Right lobe of liver (tissue), 4 donors: ENCODE results near the gene RAI1.

Experiments
- POLR2A ChIP-seq: fragments of 450-650 bp; IDR thresholded peaks from one replicate; pipeline ENCODE4 v1.6.1; 2017; ENCODE audit warnings: antibody characterized with exemption, mild to moderate bottlenecking
- TF ChIP-seq, protein P1 (sequence below), 4 donors: fragments of 200-600 bp in 3 of 4; fragments of 450-650 bp in 1 of 4; IDR thresholded peaks; one replicate each; pipeline versions ENCODE4 v1.5.1 to v1.8.0; 2016 to 2022; ENCODE audit warnings: antibody characterized with exemption in 4 of 4, mild to moderate bottlenecking in 2 of 4
- donor health status: DM: no; HTN: no; CAD: no.
- donor health status: DM: no; HTN: no; CAD: no.
- donor health status: DM: no; HTN: yes; CAD: no.

DNA sequence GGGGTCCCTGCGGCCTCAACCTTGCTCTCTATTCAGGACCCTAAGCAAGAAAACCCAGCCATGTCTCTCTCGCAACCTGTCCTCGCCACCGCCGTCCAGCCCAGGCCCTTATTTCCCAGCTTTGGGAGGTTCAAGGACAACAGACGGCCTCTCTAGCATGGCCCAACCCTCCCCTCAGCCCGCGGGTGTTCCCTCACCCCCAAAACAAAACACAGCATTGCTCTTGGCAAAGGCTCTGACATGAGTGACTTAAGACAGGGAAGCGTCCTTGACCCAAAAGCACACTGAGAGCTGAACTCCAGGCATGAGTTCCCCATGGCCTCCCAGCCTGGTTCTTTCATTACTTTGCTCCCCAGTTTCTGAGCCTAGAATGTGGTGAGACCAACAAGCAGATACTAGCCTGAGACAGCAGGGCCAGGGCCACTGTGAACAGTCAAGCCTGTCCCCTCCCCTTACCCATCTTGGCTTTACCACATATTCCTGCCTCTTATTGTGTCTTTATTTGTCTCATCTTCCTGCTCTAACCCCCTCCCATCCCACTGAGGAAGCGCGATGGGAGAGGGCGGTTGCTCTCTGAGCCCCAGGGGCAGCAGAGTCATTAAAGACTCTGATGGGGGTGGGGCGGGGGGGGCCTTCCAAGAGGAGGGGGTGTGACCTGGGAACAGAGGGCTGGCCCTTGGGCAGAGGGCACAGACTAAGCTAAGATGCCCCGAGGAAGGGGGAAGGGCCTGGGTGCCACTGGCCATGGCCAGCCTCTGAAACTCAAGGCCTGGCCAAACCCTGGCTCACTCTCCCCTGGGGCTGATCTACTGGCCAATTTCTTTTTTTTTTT is 143.7 kb downstream of the RAI1 start:
- no peak for TF ChIP-seq POLR2A
- TF ChIP-seq, protein P1, sequence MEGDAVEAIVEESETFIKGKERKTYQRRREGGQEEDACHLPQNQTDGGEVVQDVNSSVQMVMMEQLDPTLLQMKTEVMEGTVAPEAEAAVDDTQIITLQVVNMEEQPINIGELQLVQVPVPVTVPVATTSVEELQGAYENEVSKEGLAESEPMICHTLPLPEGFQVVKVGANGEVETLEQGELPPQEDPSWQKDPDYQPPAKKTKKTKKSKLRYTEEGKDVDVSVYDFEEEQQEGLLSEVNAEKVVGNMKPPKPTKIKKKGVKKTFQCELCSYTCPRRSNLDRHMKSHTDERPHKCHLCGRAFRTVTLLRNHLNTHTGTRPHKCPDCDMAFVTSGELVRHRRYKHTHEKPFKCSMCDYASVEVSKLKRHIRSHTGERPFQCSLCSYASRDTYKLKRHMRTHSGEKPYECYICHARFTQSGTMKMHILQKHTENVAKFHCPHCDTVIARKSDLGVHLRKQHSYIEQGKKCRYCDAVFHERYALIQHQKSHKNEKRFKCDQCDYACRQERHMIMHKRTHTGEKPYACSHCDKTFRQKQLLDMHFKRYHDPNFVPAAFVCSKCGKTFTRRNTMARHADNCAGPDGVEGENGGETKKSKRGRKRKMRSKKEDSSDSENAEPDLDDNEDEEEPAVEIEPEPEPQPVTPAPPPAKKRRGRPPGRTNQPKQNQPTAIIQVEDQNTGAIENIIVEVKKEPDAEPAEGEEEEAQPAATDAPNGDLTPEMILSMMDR (IDR thresholded peaks at IDR 0.05) = no peak
